GM08714 (cell line): ENCODE measurements around the gene GOLGA5.

ENCODE experiments used
- H3K4me3 ChIP-seq: fragments of 200-500 bp; sonication (Bioruptor generic); 2 replicates; pipeline ENCODE4 v1.5.1; 2014; ENCODE audit warnings: mild to moderate bottlenecking, low read length, inconsistent platforms
- ZNF274 ChIP-seq: IDR thresholded peaks from 2 replicates; pipeline ENCODE4 v1.6.1; 2012; ENCODE audit warnings: mild to moderate bottlenecking, low read depth, low read length

GOLGA5 gene

DNA sequence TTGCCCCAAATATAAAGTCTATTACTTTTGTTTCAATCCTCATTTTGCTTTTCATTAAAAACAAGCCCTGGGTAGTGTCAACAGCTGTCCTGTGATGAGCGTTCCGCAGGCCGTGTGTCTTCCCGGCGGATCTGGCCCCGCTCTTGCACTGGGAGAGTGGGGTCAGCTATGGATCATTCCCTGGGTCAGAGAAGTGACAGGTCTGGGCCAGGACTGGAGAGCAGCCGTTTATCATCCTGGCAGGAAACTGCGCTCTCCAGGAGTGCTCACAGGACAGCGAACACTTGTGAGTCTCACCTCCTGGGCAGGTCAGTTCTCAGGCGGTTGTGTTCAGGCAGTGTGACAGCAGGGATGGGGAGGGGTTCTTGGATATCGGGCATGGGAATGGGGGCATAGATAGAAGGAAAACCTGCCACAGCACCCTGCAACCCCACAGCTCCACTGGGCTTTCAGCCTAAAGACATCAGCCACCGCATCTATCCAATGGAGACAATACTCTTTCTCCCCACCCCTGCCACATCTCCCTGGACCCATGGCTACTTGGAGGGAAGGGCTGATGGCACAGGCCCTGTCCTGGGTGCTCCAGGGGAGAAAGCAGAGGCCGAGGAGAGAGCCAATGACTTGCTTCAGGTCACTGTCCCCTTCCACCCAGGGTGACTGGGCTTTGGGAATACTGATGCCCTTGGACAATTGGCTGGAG, 81.0 kb downstream of the GOLGA5 start:
- TF ChIP-seq ZNF274, result no peak

DNA sequence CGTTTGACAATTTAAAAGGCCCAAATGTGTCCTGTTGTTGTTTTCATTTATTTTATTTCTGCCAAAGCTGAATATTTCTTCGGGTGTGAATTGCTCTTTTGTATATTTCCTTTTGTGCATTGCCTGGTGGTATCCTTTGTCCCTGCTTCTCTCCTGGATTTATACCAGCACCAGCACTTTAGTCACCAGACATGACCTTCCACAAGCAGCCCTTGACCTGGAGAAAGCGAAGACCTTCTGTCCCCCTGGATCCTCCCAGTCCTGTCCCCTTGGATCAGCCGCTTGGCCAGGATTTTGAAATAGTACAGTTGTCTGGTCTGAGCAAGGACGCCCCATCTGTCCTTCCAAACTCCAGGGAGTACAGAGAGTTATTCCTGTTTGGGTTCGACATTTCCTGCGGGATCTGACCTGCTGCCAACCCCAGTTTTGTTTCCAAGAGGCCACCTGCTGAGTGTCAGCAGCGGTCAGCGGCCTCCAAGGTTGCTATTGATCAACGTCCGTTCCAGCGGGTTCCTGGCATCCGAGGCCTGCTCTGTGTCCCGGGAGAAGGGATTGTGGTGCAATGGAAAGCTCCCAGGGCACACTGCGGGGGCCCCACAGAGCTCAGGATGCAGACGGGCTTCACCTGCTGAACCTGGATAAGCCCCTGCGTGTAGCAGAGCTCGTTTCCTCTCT, 83.8 kb downstream of the GOLGA5 start:
- TF ChIP-seq ZNF274, result no peak
- no peak overlapping the region for H3K4me3 ChIP-seq

More for the DNA sequence above, 81.0 kb downstream of the GOLGA5 start:
- H3K4me3 ChIP-seq, result no peak overlapping the region

DNA sequence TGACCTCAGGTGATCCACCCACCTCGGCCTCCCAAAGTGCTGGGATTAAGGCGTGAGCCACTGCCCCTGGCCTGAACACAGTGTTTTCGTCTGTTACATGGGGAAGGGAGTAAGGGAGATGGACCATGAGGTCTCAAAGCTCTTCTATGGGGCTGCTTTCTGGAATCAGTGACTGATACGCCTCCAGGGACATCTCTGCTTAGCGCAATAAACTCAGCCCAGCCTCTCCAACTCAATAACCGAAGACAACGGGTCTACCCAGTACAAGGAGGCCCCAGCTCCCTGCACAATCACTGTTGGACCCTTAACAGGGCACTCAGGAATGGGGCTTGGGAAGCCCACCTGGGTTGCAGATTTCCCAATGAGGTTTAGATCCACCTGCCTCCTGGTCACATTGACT, 86.2 kb downstream of the GOLGA5 start:
- TF ChIP-seq ZNF274, result no peak
- H3K4me3 ChIP-seq, result no peak overlapping the region

DNA sequence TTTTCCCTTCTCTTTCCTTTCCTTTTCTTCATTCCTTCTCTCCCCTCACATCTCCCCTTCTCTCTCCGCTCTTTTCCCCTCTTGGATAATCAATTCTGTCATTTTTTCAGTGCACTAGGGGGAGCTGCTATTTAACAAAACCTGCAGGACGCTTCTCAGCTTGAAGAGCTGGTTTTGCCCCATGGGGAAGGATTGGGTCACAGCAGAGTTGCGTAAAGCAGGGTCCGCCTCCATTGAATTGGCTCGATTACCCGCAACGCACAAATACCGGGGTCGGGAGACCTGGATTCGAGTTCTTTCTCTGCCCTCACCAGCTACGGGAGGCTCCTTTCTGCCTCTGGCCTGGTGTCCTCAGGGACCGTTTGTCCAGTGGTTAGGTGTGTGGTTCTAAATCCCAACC, 86.7 kb downstream of the GOLGA5 start:
- no peak for TF ChIP-seq ZNF274
- no peak overlapping the region for H3K4me3 ChIP-seq

DNA sequence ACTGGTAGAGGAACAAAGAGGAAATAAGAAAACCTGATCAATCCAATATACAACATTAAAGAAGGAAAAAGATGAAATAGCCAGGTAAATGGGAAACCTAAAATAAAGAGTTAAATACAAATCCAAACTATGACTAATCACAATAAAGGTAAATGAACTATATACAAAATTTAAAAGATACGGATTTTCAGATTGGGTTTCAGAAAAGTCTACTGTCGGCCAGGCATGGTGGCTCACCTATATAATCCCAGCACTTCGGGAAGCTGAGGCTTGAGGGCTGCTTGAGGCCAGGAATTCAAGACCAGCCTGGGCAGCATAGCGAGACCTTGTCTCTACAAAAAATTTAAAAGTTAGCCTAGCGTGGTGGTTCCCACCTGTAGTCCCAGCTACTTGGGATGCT, 89.0 kb downstream of the GOLGA5 start:
- H3K4me3 ChIP-seq, result no peak overlapping the region
- no peak for TF ChIP-seq ZNF274

DNA sequence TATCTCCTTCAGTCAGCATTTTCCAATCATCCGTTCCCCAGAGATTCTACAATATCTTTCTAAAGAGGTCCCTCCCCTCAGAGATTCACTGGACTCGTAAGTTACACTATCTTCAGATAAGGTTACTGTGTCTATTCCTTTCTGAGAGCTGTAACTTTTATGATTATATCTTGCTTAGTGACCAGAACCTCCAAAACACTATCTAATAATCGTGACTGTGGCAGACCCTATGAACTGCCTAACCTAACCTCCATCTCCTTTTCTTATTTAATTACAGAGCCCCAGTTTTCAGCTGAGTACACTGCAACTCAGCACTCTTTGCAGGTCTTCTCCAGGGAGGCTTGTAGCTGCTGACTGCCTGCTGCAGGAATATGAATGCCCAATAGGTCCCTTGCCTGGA, 90.3 kb downstream of the GOLGA5 start:
- TF ChIP-seq ZNF274, result no peak
- H3K4me3 ChIP-seq, result no peak overlapping the region

DNA sequence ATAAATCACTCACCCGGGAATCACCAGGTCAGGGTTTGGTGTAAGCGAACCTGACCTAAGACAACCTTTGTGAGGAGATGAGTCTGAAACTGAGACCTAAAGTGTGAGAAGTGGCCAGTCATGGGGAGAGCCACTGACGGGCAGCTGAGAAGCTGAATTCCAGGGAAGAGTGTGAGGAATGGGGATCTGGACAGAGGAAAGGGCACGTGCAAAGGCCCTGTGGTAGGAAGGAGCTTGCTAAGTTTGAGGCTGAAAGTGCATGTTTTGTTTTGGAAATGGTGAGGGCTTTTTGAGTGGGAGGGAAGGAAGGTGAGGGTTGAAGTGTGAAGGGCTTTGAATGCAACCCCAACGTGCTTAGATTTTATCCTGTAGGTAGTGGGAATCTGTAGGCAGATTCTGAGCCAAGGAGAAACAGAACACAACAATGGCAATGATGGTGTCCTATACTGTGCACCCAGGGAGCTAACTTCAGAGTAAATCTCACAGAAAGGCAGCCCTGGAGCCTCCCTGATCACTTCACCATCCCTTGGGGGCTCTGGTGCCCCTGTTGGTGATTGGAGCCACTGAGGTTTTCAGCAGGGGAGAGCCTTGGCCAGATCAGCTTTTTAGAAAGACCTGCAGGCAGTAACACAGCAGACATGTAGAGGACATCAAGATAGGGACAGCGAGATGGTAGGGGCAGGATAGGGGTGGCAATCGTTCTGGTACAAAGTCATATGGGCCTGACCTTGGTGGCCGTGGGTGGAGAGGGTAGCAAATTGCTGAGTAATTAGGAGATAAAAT, 91.4 kb downstream of the GOLGA5 start:
- no peak overlapping the region for H3K4me3 ChIP-seq
- TF ChIP-seq ZNF274, result no peak

DNA sequence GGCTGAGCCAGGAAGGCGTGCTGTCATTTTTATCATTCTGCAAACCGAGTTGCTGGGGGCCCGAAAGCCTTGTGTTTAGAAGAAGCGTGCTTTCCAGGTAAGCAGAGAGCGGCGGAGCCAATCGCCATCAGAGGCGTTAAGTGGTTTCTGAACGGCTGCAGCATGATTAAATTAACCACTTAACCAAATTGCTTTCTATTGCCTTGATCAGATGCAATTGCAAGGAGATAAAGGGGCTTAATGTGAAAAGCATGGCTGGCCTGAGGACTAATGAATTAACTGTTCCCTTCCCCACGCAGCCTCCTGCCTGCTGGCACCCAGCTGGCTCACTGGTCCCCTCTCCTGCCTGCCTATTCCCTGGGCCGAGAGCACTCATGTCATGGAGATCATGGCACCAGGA, 92.2 kb downstream of the GOLGA5 start:
- TF ChIP-seq ZNF274, result no peak
- no peak overlapping the region for H3K4me3 ChIP-seq

DNA sequence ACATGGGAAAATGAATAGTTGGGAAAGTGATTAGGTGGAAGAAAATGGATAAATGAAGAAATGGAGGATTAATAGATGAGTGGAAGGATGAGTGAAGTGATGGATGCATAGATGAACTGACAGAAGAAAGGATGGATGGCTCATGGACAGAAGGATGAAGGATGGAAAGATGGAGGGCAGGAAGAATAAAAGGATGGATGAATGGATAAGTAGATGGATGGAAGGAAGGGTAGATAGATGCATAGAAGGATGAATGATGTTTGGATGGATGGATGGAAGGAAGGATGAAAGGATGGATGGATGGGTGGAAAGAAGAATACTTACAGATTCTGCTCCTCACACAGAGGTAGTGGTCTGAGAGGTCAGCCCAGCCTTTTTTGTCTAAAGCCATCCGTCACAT, 93.1 kb downstream of the GOLGA5 start:
- TF ChIP-seq ZNF274, result no peak

DNA sequence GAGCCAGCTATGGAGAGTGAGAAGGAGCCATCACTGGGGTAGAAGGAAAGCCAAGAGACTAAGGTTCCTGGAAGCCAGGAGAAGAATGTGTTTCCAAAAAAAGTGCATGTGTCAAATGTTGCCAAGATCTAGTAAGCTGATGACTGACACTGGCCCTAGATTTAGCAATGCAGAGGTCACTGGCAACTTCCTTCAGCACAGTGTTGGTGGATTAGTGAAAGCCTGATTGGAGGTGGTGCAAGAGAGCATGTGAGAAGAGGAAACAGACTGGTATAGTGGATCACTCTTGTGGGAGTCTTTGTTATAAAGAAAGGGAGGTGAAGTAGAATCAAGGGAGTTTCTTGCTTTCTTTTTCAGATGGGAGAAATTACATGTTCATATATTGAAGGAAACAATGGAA, 94.8 kb downstream of the GOLGA5 start:
- no peak overlapping the region for H3K4me3 ChIP-seq
- TF ChIP-seq ZNF274, result no peak

More for the DNA sequence above, 93.1 kb downstream of the GOLGA5 start:
- no peak overlapping the region for H3K4me3 ChIP-seq
